H9 (cell line): Measurements from ENCODE around the gene TCF15. TPM values are rescaled to one million over a fixed set of nuclear protein-coding genes. Genes with fewer than 3 reads are reported as not detected.

Source experiments
- DNase-seq: peaks from one replicate; pipeline ENCODE4 v3.0.0-alpha.2; 2017
- H2AFZ ChIP-seq: one replicate; pipeline ENCODE4 v1.6.1; 2013; ENCODE audit warnings: mild to moderate bottlenecking, low read length, control low read depth, moderate library complexity
- H2AK5ac ChIP-seq: 2 replicates; pipeline ENCODE4 v1.6.1; 2013; ENCODE audit warnings: low read length, control low read depth, mixed read lengths; ENCODE audit not compliant: insufficient read length
- H2BK120ac ChIP-seq: one replicate; pipeline ENCODE4 v1.6.1; 2013; ENCODE audit warnings: low read depth, mild to moderate bottlenecking, low read length, control low read depth, inconsistent platforms; ENCODE audit not compliant: poor library complexity, severe bottlenecking
- H2BK12ac ChIP-seq: 2 replicates; pipeline ENCODE4 v1.6.1; 2013; ENCODE audit warnings: low read length, control low read depth, mixed read lengths, low read depth; ENCODE audit not compliant: insufficient read length
- H2BK15ac ChIP-seq: 2 replicates; pipeline ENCODE4 v1.6.1; 2013; ENCODE audit warnings: low read depth, low read length, control low read depth
- H2BK20ac ChIP-seq: one replicate; pipeline ENCODE4 v1.6.1; 2013; ENCODE audit warnings: low read depth, mild to moderate bottlenecking, low read length, control low read depth, inconsistent platforms; ENCODE audit not compliant: poor library complexity, severe bottlenecking
- H2BK5ac ChIP-seq: 2 replicates; pipeline ENCODE4 v1.6.1; 2013; ENCODE audit warnings: low read length, control low read depth, mixed read lengths; ENCODE audit not compliant: insufficient read length
- H3K14ac ChIP-seq: 2 replicates; pipeline ENCODE4 v1.6.1; 2013; ENCODE audit warnings: low read length, control low read depth; ENCODE audit not compliant: insufficient read depth
- H3K18ac ChIP-seq: 2 replicates; pipeline ENCODE4 v1.6.1; 2013; ENCODE audit warnings: low read depth, mild to moderate bottlenecking, mixed read lengths, low read length, control low read depth; ENCODE audit not compliant: insufficient read length
- H3K23ac ChIP-seq: 2 replicates; pipeline ENCODE4 v1.6.1; 2013; ENCODE audit warnings: low read length, control low read depth, mixed read lengths, low read depth; ENCODE audit not compliant: insufficient read length
- H3K23me2 ChIP-seq: 2 replicates; pipeline ENCODE4 v1.6.1; 2013; ENCODE audit warnings: low read depth, mild to moderate bottlenecking, mixed read lengths, low read length, control low read depth; ENCODE audit not compliant: insufficient read length, poor library complexity, severe bottlenecking
- H3K27ac ChIP-seq: 2 replicates; pipeline ENCODE4 v1.5.1; 2013; ENCODE audit warnings: low read length, control low read depth, mixed read lengths, low read depth; ENCODE audit not compliant: insufficient read length
- H3K27me3 ChIP-seq: 2 replicates; pipeline ENCODE4 v1.6.1; 2013; ENCODE audit warnings: low read length, control low read depth, inconsistent platforms; ENCODE audit not compliant: insufficient read depth
- H3K4ac ChIP-seq: 2 replicates; pipeline ENCODE4 v1.6.1; 2013; ENCODE audit warnings: low read depth, mild to moderate bottlenecking, control low read depth, inconsistent platforms, low read length, moderate library complexity
- H3K4me1 ChIP-seq: 2 replicates; pipeline ENCODE4 v1.6.1; 2013; ENCODE audit warnings: low read length, control low read depth, inconsistent platforms; ENCODE audit not compliant: insufficient read depth
- H3K4me2 ChIP-seq: 2 replicates; pipeline ENCODE4 v1.6.1; 2013; ENCODE audit warnings: low read length, control low read depth, mixed read lengths; ENCODE audit not compliant: insufficient read length, insufficient read depth
- H3K56ac ChIP-seq: 2 replicates; pipeline ENCODE4 v1.6.1; 2013; ENCODE audit warnings: low read depth, mild to moderate bottlenecking, mixed read lengths, low read length, control low read depth; ENCODE audit not compliant: insufficient read length
- H3K79me1 ChIP-seq: 2 replicates; pipeline ENCODE4 v1.6.1; 2013; ENCODE audit warnings: low read depth, mild to moderate bottlenecking, moderate library complexity, low read length, control low read depth, inconsistent platforms; ENCODE audit not compliant: insufficient read depth, poor library complexity, severe bottlenecking
- H3K79me2 ChIP-seq: 2 replicates; pipeline ENCODE4 v1.6.1; 2013; ENCODE audit warnings: low read length, control low read depth, inconsistent platforms; ENCODE audit not compliant: insufficient read depth
- H3K9ac ChIP-seq: 2 replicates; pipeline ENCODE4 v1.6.1; 2013; ENCODE audit warnings: low read length, control low read depth, mixed read lengths; ENCODE audit not compliant: insufficient read length; ENCODE audit errors: extremely low read depth
- H3K9me3 ChIP-seq: one replicate; pipeline ENCODE4 v1.6.1; 2013; ENCODE audit warnings: low read depth, low read length, inconsistent platforms; ENCODE audit not compliant: control insufficient read depth
- H3T11ph ChIP-seq: one replicate; pipeline ENCODE4 v1.6.1; 2013; ENCODE audit warnings: mild to moderate bottlenecking, low read length, control low read depth, inconsistent platforms
- H4K20me1 ChIP-seq: one replicate; pipeline ENCODE4 v1.6.1; 2013; ENCODE audit not compliant: control insufficient read depth, insufficient read length, insufficient read depth
- H4K5ac ChIP-seq: 2 replicates; pipeline ENCODE4 v1.6.1; 2013; ENCODE audit warnings: low read depth, mild to moderate bottlenecking, mixed read lengths, low read length, control low read depth; ENCODE audit not compliant: insufficient read length
- H4K8ac ChIP-seq: replicated peaks from 2 replicates; pipeline ENCODE4 v1.6.1; 2013; ENCODE audit warnings: low read length, control low read depth, mixed read lengths, low read depth; ENCODE audit not compliant: insufficient read length
- H4K91ac ChIP-seq: 2 replicates; pipeline ENCODE4 v1.6.1; 2013; ENCODE audit warnings: low read depth, mild to moderate bottlenecking, moderate library complexity, mixed read lengths, low read length, control low read depth; ENCODE audit not compliant: insufficient read length
- H3K27ac Mint-ChIP-seq, 3 experiments: 2 replicates in 2 of 3; 3 replicates in 1 of 3; pipeline ENCODE4 v1.8.0; 2020 to 2021; ENCODE audit warnings: mixed read lengths in 3 of 3, mild to moderate bottlenecking in 1 of 3, moderate library complexity in 1 of 3
- H3K27me3 Mint-ChIP-seq: 2 replicates; pipeline ENCODE4 v1.8.0; 2021; ENCODE audit warnings: low read depth, mild to moderate bottlenecking, moderate library complexity, mixed read lengths
- H3K36me3 Mint-ChIP-seq, 3 experiments: 2 replicates in 2 of 3; 3 replicates in 1 of 3; pipeline ENCODE4 v1.8.0; 2020 to 2021; ENCODE audit warnings: low read depth in 3 of 3, mixed read lengths in 3 of 3; ENCODE audit not compliant: insufficient read depth in 1 of 3
- H3K4me1 Mint-ChIP-seq, 2 experiments: 2 replicates each; pipeline ENCODE4 v1.8.0; 2020; ENCODE audit warnings: mixed read lengths in 2 of 2
- H3K4me3 Mint-ChIP-seq, 2 experiments: 2 replicates in 1 of 2; 3 replicates in 1 of 2; pipeline ENCODE4 v1.8.0; 2020 to 2021; ENCODE audit warnings: mild to moderate bottlenecking in 2 of 2, mixed read lengths in 2 of 2, moderate library complexity in 1 of 2
- H3K9me3 Mint-ChIP-seq, 2 experiments: 2 replicates in 1 of 2; 3 replicates in 1 of 2; pipeline ENCODE4 v1.8.0; 2020; ENCODE audit warnings: mild to moderate bottlenecking in 2 of 2, mixed read lengths in 2 of 2, moderate library complexity in 1 of 2
- WGBS: extraction: QIAGEN DNeasy Blood & Tissue Kit; methylation state at CpG from one replicate; pipeline ENCODE4 v1.1.7; 2013; ENCODE audit warnings: missing lambda C conversion rate, low lambda C conversion rate, mixed read lengths; ENCODE audit not compliant: insufficient read length; ENCODE audit errors: extremely low coverage; 5-methylcytosine and 5-hydroxymethylcytosine counted together
- total RNA-seq: library from RNA; stranded (reverse); gene quantifications from 2 replicates; pipeline ENCODE4 v1.2.1, GENCODE V29; 2021
- TF ChIP-seq, protein P1 (sequence below): fragments of 200-600 bp; sonication (generic); conservative IDR thresholded peaks from 3 replicates; pipeline ENCODE4 v1.8.0; 2021; ENCODE audit warnings: antibody characterized with exemption, mild to moderate bottlenecking

Gene TCF15
- total RNA-seq, 1 experiment from 2014 or later = 2.0 TPM

DNA sequence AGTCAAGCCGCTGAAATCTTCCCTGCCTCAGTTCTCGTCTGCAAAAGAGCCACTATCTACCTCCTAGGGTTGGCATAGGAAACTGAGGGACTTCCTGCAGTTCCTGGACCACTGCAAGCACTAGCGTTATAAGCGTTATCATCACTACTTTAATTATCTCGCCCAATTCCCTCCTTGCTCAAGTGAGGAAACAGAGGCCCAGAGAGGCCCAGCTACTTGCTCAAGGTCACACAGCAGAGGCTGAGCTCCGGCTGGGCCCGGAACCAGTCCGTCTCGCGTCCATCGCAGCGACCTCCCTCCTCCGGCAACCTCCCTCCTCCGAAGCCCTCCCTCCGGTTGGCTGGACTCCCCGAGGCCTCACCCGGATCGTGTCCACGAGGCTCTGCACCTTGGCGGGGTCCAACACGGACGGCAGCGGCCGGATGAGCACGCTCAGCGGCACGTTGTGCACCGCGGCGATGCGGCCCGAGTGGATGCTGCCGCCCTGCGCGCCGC, 42.6 kb upstream of the TCF15 start:
- DNase-seq = no peak
- peaks cover 43 to 44% of the 10 kb centered on the region in 2 experiments for H3K4me1 Mint-ChIP-seq
- Histone ChIP-seq H2BK5ac (no peak overlapping the region), H2AFZ (no peak overlapping the region), H3K27ac (no peak overlapping the region), H3K23me2 (peaks cover 4% of the 10 kb centered on the region), H3K9me3 (no peaks in the 10 kb centered on the region), H3K4me1 (peaks cover 12% of the 10 kb centered on the region; the same call in 1 of the 2 replicates), H3K56ac (no peak overlapping the region), H3K79me1 (no peaks in the 10 kb centered on the region), H3K27me3 (no peaks in the 10 kb centered on the region), H4K5ac (no peak overlapping the region), H3K18ac (peak overlapping the region; percentile 5), H2AK5ac (no peak overlapping the region), H2BK120ac (no peak overlapping the region), H2BK15ac (no peak overlapping the region), H3K4me2 (peak overlapping the region; percentile 78), H3K14ac (peak overlapping the region; percentile 74; the same call in 1 of the 2 replicates), H2BK20ac (no peak overlapping the region), H3K4ac (no peak overlapping the region), H2BK12ac (no peak overlapping the region), H4K20me1 (no peaks in the 10 kb centered on the region), H3K23ac (no peak overlapping the region), H4K8ac (no peak overlapping the region), H3T11ph (no peak overlapping the region), H4K91ac (no peak overlapping the region), H3K79me2 (no peaks in the 10 kb centered on the region; the same call in 1 of the 2 replicates), H3K9ac (peak overlapping the region; percentile 9)
- TF ChIP-seq, protein P1, sequence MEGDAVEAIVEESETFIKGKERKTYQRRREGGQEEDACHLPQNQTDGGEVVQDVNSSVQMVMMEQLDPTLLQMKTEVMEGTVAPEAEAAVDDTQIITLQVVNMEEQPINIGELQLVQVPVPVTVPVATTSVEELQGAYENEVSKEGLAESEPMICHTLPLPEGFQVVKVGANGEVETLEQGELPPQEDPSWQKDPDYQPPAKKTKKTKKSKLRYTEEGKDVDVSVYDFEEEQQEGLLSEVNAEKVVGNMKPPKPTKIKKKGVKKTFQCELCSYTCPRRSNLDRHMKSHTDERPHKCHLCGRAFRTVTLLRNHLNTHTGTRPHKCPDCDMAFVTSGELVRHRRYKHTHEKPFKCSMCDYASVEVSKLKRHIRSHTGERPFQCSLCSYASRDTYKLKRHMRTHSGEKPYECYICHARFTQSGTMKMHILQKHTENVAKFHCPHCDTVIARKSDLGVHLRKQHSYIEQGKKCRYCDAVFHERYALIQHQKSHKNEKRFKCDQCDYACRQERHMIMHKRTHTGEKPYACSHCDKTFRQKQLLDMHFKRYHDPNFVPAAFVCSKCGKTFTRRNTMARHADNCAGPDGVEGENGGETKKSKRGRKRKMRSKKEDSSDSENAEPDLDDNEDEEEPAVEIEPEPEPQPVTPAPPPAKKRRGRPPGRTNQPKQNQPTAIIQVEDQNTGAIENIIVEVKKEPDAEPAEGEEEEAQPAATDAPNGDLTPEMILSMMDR = no peak
- H3K9me3 Mint-ChIP-seq = no peaks in the 10 kb centered on the region
- no peak overlapping the region for H3K27ac Mint-ChIP-seq
- H3K36me3 Mint-ChIP-seq = peaks cover 21 to 31% (median 31%) of the 10 kb centered on the region in 3 experiments
- no CpG with 5 or more reads among the region's 36 CpGs for WGBS
- peaks cover 9% of the 10 kb centered on the region; the same call in 1 of the 2 replicates for H3K27me3 Mint-ChIP-seq
- peak overlapping the region; percentile 73 to 79 for H3K4me3 Mint-ChIP-seq
